Vagina (tissue), 2 donors: ENCODE results near the gene LRRC4C.

Experiments
- POLR2A ChIP-seq, 2 donors: fragments of 450-650 bp; IDR thresholded peaks; one replicate each; pipeline ENCODE4 v1.6.1; 2017; ENCODE audit warnings: antibody characterized with exemption in 2 of 2, mild to moderate bottlenecking in 2 of 2, moderate library complexity in 2 of 2
- POLR2AphosphoS5 ChIP-seq, 2 donors: sonication (generic); formaldehyde crosslinking; IDR thresholded peaks; one replicate each; pipeline ENCODE4 v1.9.0; 2017; ENCODE audit warnings: antibody characterized with exemption in 2 of 2, mild to moderate bottlenecking in 2 of 2, low read depth in 1 of 2; ENCODE audit not compliant: insufficient read depth in 1 of 2
- TF ChIP-seq, protein P1 (sequence below), 3 experiments: fragments of 450-650 bp in 2 of 3; fragments of 200-600 bp in 1 of 3; sonication (generic) in 1 of 3; IDR thresholded peaks; one replicate each; pipeline ENCODE4 v1.5.1; 2017 to 2019; ENCODE audit warnings: antibody characterized with exemption in 3 of 3, mild to moderate bottlenecking in 2 of 3, moderate library complexity in 2 of 3

DNA sequence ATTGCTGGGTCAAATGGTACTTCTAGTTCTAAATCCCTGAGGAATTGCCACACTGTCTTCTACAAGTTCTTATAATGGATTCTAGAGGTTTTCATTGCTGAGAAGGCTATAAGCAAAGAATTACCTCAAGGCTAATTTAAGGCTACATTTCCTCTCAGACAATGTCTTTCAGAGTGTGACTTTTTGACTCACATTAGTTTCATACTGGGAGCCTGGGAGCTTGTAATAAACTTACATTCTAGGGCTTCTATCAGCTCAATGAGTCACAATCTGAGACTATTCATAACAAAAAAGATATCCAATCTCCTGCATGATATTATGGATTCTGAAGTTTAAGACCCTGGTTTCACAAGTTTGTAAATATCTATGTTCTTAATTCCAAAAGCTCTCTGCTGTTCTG is 408.7 kb downstream of the LRRC4C start:
- TF ChIP-seq, protein P1, sequence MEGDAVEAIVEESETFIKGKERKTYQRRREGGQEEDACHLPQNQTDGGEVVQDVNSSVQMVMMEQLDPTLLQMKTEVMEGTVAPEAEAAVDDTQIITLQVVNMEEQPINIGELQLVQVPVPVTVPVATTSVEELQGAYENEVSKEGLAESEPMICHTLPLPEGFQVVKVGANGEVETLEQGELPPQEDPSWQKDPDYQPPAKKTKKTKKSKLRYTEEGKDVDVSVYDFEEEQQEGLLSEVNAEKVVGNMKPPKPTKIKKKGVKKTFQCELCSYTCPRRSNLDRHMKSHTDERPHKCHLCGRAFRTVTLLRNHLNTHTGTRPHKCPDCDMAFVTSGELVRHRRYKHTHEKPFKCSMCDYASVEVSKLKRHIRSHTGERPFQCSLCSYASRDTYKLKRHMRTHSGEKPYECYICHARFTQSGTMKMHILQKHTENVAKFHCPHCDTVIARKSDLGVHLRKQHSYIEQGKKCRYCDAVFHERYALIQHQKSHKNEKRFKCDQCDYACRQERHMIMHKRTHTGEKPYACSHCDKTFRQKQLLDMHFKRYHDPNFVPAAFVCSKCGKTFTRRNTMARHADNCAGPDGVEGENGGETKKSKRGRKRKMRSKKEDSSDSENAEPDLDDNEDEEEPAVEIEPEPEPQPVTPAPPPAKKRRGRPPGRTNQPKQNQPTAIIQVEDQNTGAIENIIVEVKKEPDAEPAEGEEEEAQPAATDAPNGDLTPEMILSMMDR (IDR thresholded peaks at IDR 0.05), result no peak
- TF ChIP-seq POLR2A (IDR thresholded peaks at IDR 0.05) (no peak), POLR2AphosphoS5 (IDR thresholded peaks at IDR 0.05; ENCODE audit: insufficient read depth in 1 of 2, low read depth in 1 of 2) (no peak)
